ENCODE data around the gene PBX2.
"Not testable (repeated sequence)": the region's sequence is repeated elsewhere in the genome, so short reads cannot be mapped to it uniquely, and the experiment has no call there.

Gene PBX2

GRCh38 chr6:32216285-32216684 lies 26.3 kb upstream of the PBX2 start:
- H3K27ac ChIP-seq (ENCODE audit: low read length), result no peak overlapping the region
- H3K4me3 ChIP-seq (ENCODE audit: low read length), result no peak overlapping the region
- H3K27me3 ChIP-seq (ENCODE audit: insufficient read depth, low read length), result no peaks in the 10 kb centered on the region; the same call in 1 of the 2 replicates
- H3K9me3 ChIP-seq (ENCODE audit: insufficient read depth, low read depth, low read length), result no peaks in the 10 kb centered on the region
- H3K4me1 ChIP-seq (ENCODE audit: insufficient read depth, low read length), result no peaks in the 10 kb centered on the region
- H3K9ac ChIP-seq (ENCODE audit: low read depth, low read length), result no peak overlapping the region
- no peaks in the 10 kb centered on the region for H3K36me3 ChIP-seq (ENCODE audit: insufficient read depth, low read depth, low read length)

- H3K9ac ChIP-seq (ENCODE audit: low read depth, low read length), result no peak overlapping the region
- H3K4me3 ChIP-seq (ENCODE audit: low read length), result no peak overlapping the region
- no peaks in the 10 kb centered on the region for H3K36me3 ChIP-seq (ENCODE audit: insufficient read depth, low read depth, low read length)
- H3K27me3 ChIP-seq (ENCODE audit: insufficient read depth, low read length), result no peaks in the 10 kb centered on the region; the same call in 1 of the 2 replicates
- H3K4me1 ChIP-seq (ENCODE audit: insufficient read depth, low read length), result no peaks in the 10 kb centered on the region
- no peaks in the 10 kb centered on the region for H3K9me3 ChIP-seq (ENCODE audit: insufficient read depth, low read depth, low read length)
- H3K27ac ChIP-seq (ENCODE audit: low read length), result no peak overlapping the region
Measured at GRCh38 chr6:32215617-32216016, 25.6 kb upstream of the PBX2 start.

GRCh38 chr6:32214126-32214525 lies 24.1 kb upstream of the PBX2 start:
- no peak overlapping the region for H3K9ac ChIP-seq (ENCODE audit: low read depth, low read length)

GRCh38 chr6:32213649-32214048 lies 23.6 kb upstream of the PBX2 start:
- Histone ChIP-seq H3K9ac (ENCODE audit: low read depth, low read length) (no peak overlapping the region), H3K9me3 (ENCODE audit: insufficient read depth, low read depth, low read length) (no peaks in the 10 kb centered on the region), H3K4me3 (ENCODE audit: low read length) (no peak overlapping the region), H3K27me3 (ENCODE audit: insufficient read depth, low read length) (no peaks in the 10 kb centered on the region), H3K4me1 (ENCODE audit: insufficient read depth, low read length) (no peaks in the 10 kb centered on the region), H3K27ac (ENCODE audit: low read length) (no peak overlapping the region), H3K36me3 (ENCODE audit: insufficient read depth, low read depth, low read length) (no peaks in the 10 kb centered on the region)

More at GRCh38 chr6:32214126-32214525, 24.1 kb upstream of the PBX2 start:
- Histone ChIP-seq H3K4me1 (ENCODE audit: insufficient read depth, low read length) (no peaks in the 10 kb centered on the region), H3K4me3 (ENCODE audit: low read length) (no peak overlapping the region), H3K36me3 (ENCODE audit: insufficient read depth, low read depth, low read length) (no peaks in the 10 kb centered on the region), H3K27me3 (ENCODE audit: insufficient read depth, low read length) (no peaks in the 10 kb centered on the region), H3K9me3 (ENCODE audit: insufficient read depth, low read depth, low read length) (no peaks in the 10 kb centered on the region), H3K27ac (ENCODE audit: low read length) (no peak overlapping the region)

- Histone ChIP-seq H3K4me1 (ENCODE audit: insufficient read depth, low read length) (no peaks in the 10 kb centered on the region), H3K4me3 (ENCODE audit: low read length) (no peak overlapping the region), H3K36me3 (ENCODE audit: insufficient read depth, low read depth, low read length) (no peaks in the 10 kb centered on the region), H3K27ac (ENCODE audit: low read length) (no peak overlapping the region), H3K9me3 (ENCODE audit: insufficient read depth, low read depth, low read length) (no peaks in the 10 kb centered on the region), H3K27me3 (ENCODE audit: insufficient read depth, low read length) (no peaks in the 10 kb centered on the region), H3K9ac (ENCODE audit: low read depth, low read length) (no peak overlapping the region)
Measured at GRCh38 chr6:32212076-32212760, 22.2 kb upstream of the PBX2 start.

- H3K27me3 ChIP-seq (ENCODE audit: insufficient read depth, low read length); H3K36me3 ChIP-seq (ENCODE audit: insufficient read depth, low read depth, low read length); H3K27ac ChIP-seq (ENCODE audit: low read length); H3K9me3 ChIP-seq (ENCODE audit: insufficient read depth, low read depth, low read length); H3K9ac ChIP-seq (ENCODE audit: low read depth, low read length); H3K4me3 ChIP-seq (ENCODE audit: low read length); H3K4me1 ChIP-seq (ENCODE audit: insufficient read depth, low read length): not testable (repeated sequence)
Measured at GRCh38 chr6:32211432-32211831, 21.4 kb upstream of the PBX2 start.

- Histone ChIP-seq H3K4me3 (ENCODE audit: low read length) (no peak overlapping the region), H3K27ac (ENCODE audit: low read length) (no peak overlapping the region), H3K36me3 (ENCODE audit: insufficient read depth, low read depth, low read length) (no peaks in the 10 kb centered on the region), H3K9me3 (ENCODE audit: insufficient read depth, low read depth, low read length) (no peaks in the 10 kb centered on the region), H3K4me1 (ENCODE audit: insufficient read depth, low read length) (no peaks in the 10 kb centered on the region), H3K27me3 (ENCODE audit: insufficient read depth, low read length) (no peaks in the 10 kb centered on the region), H3K9ac (ENCODE audit: low read depth, low read length) (no peak overlapping the region)
Measured at GRCh38 chr6:32210191-32210601, 20.2 kb upstream of the PBX2 start.

- Histone ChIP-seq H3K4me1 (ENCODE audit: insufficient read depth, low read length) (no peaks in the 10 kb centered on the region), H3K4me3 (ENCODE audit: low read length) (no peak overlapping the region), H3K27ac (ENCODE audit: low read length) (no peak overlapping the region), H3K9me3 (ENCODE audit: insufficient read depth, low read depth, low read length) (no peaks in the 10 kb centered on the region), H3K27me3 (ENCODE audit: insufficient read depth, low read length) (peaks cover 7% of the 10 kb centered on the region; the same call in 1 of the 2 replicates), H3K9ac (ENCODE audit: low read depth, low read length) (no peak overlapping the region), H3K36me3 (ENCODE audit: insufficient read depth, low read depth, low read length) (no peaks in the 10 kb centered on the region)
Measured at GRCh38 chr6:32208996-32209395, 19.0 kb upstream of the PBX2 start.

- Histone ChIP-seq H3K9ac (ENCODE audit: low read depth, low read length) (no peak overlapping the region), H3K4me1 (ENCODE audit: insufficient read depth, low read length) (no peaks in the 10 kb centered on the region), H3K27me3 (ENCODE audit: insufficient read depth, low read length) (peaks cover 7% of the 10 kb centered on the region; the same call in 1 of the 2 replicates), H3K9me3 (ENCODE audit: insufficient read depth, low read depth, low read length) (no peaks in the 10 kb centered on the region), H3K36me3 (ENCODE audit: insufficient read depth, low read depth, low read length) (no peaks in the 10 kb centered on the region), H3K27ac (ENCODE audit: low read length) (no peak overlapping the region), H3K4me3 (ENCODE audit: low read length) (no peak overlapping the region)
Measured at GRCh38 chr6:32204268-32204715, 14.3 kb upstream of the PBX2 start.

GRCh38 chr6:32203426-32204267 lies 13.6 kb upstream of the PBX2 start:
- no peaks in the 10 kb centered on the region for H3K9me3 ChIP-seq (ENCODE audit: insufficient read depth, low read depth, low read length)
- no peak overlapping the region for H3K9ac ChIP-seq (ENCODE audit: low read depth, low read length)
- H3K4me3 ChIP-seq (ENCODE audit: low read length), result no peak overlapping the region
- H3K4me1 ChIP-seq (ENCODE audit: insufficient read depth, low read length), result no peaks in the 10 kb centered on the region
- no peak overlapping the region for H3K27ac ChIP-seq (ENCODE audit: low read length)
- H3K36me3 ChIP-seq (ENCODE audit: insufficient read depth, low read depth, low read length), result no peaks in the 10 kb centered on the region
- peaks cover 7% of the 10 kb centered on the region; the same call in 1 of the 2 replicates for H3K27me3 ChIP-seq (ENCODE audit: insufficient read depth, low read length)

GRCh38 chr6:32202186-32202585 lies 12.2 kb upstream of the PBX2 start:
- Histone ChIP-seq H3K27ac (ENCODE audit: low read length) (no peak overlapping the region), H3K4me1 (ENCODE audit: insufficient read depth, low read length) (no peaks in the 10 kb centered on the region; the same call in 1 of the 2 replicates), H3K4me3 (ENCODE audit: low read length) (no peak overlapping the region), H3K27me3 (ENCODE audit: insufficient read depth, low read length) (peaks cover 7% of the 10 kb centered on the region; the same call in 1 of the 2 replicates), H3K36me3 (ENCODE audit: insufficient read depth, low read depth, low read length) (no peaks in the 10 kb centered on the region), H3K9ac (ENCODE audit: low read depth, low read length) (no peak overlapping the region), H3K9me3 (ENCODE audit: insufficient read depth, low read depth, low read length) (no peaks in the 10 kb centered on the region)

Measured in iPS-20b (cell line).